Stimulated activated CD8-positive, alpha-beta memory T cell treated with anti-CD3 and anti-CD28 coated beads, Interleukin-12 subunit alpha, Interleukin-12 subunit beta, amount 100 ng/mL, for 24 hours (primary cell): ENCODE measurements around the gene LYPD4.

ENCODE experiments used
- DNase-seq: peaks from one replicate; pipeline ENCODE4 v3.0.0-alpha.2; 2020; ENCODE audit errors: extremely low read depth

The LYPD4 gene

DNA sequence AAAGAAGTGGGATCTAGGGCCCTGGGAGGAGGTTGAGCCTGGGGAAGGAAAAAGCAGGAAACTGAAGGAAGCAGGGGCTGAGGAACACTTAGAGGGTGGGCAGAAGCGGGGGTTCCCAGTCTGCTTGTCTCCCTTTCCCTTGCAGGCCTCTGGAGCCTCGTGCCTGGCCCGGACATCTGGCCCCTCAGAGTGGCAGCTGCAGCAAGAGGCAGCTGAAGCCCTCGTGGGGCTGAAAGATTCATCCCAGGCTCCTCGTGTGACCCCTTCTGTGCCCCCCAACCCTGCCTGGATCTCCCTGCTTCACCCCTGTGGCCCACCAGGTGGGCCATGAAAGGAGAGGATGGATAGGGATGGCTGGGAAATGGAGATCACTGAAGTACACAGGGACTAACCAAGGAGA lies 5.9 kb upstream of the LYPD4 start:
- no peak for DNase-seq

GRCh38 chr19:41849067-41849466 lies 4.6 kb upstream of the LYPD4 start:
- no peak for DNase-seq

DNA sequence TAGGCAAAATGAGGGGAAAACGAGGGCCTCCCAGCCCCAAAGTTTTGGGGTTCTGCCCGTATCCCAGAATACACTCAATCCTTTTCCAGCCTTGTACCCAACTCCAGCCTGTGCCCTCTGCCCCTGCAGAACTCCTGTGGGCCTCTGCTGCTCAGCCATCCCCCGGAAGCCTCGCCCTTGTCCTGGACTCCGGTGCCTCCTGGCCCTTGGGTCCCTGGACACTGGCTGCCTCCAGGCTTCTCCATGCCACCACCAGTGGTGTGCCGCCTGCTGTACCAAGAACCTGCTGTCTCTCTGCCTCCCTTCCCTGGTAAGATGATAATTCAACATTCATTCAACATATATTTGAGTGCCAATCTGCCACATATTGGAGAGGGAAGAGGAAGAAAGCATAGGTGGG lies 4.2 kb upstream of the LYPD4 start:
- no peak for DNase-seq

DNA sequence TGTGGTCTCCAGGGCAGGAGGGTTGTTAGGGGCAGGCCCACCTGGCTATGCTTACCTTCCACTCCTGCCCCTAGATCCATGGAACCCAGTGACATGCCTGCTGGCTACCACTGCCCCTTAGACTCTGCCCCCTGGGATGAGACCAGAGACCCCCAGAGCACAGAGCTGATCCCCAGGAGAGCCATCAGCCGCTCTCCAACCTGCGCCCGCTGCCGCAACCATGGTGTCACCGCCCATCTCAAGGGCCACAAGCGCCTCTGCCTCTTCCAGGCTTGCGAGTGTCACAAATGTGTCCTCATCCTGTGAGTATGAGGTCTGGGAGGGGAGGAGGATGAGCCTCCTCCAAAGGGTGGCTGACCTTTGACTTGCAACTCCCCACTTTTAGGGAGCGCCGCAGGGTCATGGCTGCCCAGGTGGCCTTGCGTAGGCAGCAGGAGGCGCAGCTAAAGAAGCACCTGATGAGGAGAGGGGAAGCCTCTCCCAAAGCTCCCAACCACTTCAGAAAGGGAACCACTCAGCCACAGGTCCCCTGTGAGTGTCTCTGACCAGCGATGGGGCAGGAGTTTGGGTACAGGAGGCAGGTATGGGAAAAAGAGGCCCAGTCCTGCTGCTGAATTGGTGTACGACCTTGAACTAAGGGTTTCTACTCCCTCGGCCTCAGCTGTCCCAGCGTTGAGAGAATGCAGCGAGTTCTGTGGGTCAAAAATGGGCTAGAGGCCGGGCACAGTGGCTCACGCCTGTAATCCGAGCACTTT lies 3.0 kb upstream of the LYPD4 start:
- DNase-seq, result no peak

- no peak for DNase-seq
Measured at GRCh38 chr19:41845051-41845590, 638 bp upstream of the LYPD4 start.

- DNase-seq, result no peak
Measured at GRCh38 chr19:41845001-41845050, 343 bp upstream of the LYPD4 start, which contains the start of gene DMRTC2. DMRTC2 (plus strand) TSS chr19:41845042; CDS start chr19:41847429, 2,387 bp downstream.

DNA sequence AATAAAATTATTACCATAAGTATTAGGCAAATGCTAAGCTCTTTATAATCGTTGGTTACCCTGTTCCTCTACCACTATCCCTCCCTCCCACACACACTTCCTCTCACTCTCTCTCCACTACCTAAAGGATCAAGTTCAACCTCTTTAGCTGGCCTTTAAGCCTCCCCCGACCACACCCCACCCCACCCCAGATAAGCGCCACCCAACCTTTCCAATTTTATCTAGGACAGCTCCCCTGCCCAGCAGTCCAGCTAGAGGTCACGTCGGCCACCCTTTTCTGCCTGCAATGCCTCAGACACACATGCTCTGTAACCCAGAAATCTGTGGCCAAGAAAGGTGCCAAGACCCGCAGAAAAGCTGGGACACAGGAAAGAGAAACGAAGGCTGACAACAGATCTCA lies 1.1 kb downstream of the LYPD4 start:
- no peak for DNase-seq

DNA sequence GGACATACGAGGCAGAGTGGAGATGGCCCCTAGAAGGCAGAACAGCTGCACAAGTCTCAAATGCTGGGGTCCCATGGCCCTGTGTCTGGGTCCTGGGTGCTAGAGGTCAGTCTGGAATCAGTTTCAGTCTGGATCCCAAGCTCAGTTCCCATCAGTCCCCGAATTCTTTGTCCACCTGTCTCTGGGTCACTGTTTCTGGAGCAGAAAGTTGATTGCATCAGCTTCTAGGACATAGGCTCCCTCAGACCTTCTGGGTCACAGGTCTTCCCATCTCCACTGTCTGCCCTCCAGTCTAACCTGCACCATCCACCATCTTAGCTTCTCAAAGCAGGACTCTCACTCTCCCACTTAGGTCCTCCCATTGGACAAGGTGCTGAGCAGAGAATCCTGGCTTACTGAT lies 5.3 kb downstream of the LYPD4 start:
- DNase-seq, result no peak

DNA sequence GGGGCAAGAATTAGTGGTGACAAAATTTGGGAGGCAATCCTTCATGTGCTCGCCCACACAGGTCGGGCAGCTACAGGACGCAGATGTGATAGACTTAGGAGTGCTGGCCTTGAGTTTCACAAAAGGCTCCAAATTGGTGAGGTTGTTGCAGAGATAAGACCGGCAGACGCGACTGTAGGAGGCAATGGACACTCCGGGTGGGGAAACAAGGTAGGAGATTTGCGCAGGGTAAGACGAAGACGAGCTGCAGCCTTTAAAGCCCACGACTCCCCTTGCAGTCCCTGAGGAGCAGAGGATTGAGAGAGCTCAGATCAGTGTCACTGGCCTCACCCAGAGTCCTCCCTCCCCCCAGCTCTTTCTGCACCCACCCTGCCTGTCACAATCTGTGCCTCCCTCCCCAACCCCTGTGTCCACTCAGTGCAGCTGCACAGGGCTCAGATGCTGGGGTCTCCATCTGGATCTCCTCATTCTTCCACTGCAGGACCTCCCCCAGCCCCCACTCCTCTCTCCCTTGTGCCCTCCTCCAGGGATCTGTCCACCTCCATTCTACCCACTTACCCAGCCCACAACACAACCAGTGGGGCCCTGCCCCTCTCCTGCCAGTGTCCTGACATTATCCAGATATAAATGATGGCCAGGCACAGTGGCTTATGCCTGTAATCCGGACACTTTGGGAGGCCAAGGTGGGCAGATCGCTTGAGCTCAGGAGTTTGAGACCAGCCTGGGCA lies 6.3 kb downstream of the LYPD4 start:
- no peak for DNase-seq

GRCh38 chr19:41821003-41821735 lies 23.3 kb downstream of the LYPD4 start:
- DNase-seq, result no peak

DNA sequence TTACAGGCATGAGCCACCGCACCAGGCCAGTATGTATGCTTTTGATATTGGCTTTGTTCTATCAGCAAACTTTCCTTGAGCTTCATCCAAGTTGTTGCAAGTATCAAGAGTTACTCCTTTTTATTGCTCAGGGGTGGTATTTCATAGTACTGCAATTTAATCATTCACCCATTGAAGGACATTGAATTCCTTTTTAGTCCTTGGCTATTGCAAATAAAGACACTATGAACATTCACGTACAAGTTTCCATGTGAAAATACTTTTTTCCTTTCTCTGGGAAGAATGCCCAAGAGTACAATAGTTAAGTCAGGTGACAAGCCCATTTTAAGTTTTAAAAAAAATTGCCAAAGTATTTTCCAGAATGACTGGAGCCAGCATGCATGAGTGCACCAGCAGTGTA lies 27.7 kb downstream of the LYPD4 start:
- DNase-seq, result no peak

GRCh38 chr19:41815301-41815700 lies 29.2 kb downstream of the LYPD4 start:
- no peak for DNase-seq

DNA sequence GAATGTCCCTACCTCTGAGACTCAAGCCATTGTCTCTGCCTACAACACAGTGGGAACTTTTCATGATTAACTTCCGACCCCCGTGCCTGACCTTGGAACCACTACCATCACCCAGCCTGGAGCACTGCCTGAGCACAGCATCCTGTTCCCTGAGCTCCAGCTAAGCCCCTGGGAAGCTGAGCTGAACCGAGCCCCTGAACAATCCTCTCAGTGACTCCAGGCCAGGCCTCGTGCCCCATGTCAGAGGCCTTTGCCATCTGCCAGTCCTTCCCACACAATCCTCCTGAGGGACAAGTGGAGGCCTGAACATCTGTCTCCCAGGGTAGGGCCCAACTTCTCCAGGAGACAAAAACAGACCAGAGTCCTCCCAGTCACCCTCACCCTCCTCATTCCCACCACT lies 30.6 kb downstream of the LYPD4 start:
- no peak for DNase-seq

GRCh38 chr19:41811981-41812380 lies 32.5 kb downstream of the LYPD4 start:
- no peak for DNase-seq

DNA sequence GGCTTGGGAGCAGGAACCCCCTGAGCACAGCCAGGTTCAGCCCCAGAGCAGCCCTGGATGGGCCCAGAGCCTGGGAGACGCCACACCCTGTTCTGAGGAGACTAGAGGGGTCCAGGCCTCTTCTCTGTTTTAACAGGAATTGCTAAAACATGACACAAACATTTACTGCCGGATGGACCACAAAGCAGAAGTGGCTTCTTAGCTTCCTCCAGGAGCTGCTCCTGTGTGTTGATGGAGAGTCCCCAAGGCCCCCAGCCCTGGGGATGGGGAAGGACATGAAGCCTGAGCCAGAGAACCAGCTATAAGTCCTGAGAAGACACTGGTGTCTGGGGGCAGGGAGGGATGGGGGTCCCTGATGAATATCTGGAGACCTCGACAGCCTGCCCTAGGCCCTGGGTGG lies 33.4 kb downstream of the LYPD4 start:
- no peak for DNase-seq

DNA sequence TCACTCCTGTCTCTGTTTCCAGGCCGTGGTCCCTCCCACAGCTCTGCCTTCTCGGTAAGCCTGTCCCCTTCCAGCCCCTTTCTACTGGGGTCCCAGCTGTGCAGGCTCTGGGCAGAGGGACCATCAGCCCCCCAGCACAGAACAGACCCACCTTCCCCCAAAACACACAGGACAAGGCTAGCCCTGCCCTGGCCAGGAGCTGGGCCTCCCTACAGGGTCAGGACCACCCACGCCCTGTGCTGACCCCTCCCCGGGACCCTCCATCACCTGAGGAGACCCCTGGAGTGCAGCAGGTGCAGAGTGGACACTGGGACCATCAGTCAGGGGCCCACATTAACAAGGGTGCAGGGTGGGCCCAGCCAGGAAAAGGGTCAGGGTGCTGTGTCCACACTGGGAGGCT lies 34.2 kb downstream of the LYPD4 start:
- no peak for DNase-seq

DNA sequence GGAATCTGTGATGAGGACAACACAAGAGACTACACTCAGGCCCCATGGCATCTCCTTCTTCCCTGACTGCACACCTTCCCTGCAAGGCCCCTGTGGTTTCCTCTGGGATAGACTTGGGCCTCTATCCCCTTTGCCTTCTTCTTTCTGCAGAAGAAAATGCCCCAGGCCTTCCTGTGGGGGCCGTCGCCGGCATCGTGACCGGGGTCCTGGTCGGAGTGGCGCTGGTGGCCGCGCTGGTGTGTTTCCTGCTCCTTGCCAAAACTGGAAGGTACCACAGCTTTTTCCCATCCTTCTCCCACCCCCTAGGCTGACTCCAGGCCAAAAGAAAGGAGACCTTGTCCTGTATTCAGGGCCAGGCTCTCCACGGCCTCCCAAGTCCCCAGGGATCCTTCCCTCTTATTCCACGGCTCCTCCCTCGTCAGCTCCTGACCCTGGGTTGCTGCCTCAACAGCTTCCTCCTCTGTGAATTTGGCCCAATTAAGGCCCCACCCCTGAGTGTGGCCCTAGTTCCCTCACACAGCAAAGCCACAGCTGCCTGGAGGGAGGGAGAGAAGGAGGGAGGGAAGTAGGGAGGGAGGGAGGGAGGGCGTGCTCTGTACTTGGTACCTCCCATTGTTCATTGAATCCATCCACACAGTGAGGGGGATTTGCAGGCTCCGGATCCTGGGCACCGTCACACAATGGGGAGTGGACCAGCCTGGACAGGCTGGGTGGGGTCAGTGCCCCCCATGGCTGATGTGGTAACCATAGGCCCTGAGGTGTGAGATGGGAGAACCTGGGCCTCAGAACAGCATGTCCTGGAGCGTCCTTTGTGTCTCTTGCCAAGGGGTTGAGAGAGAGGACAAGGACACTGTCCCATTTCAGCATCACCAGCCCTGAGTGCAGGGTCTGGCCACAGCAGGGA lies 35.6 kb downstream of the LYPD4 start:
- DNase-seq, result no peak

- DNase-seq, result no peak
Measured at GRCh38 chr19:41807176-41807575, 37.3 kb downstream of the LYPD4 start.

- no peak for DNase-seq
Measured at GRCh38 chr19:41804336-41804735, 40.1 kb downstream of the LYPD4 start.

- no peak for DNase-seq
Measured at GRCh38 chr19:41802770-41803169, 41.7 kb downstream of the LYPD4 start.

GRCh38 chr19:41801792-41802211 lies 42.7 kb downstream of the LYPD4 start:
- DNase-seq, result no peak

DNA sequence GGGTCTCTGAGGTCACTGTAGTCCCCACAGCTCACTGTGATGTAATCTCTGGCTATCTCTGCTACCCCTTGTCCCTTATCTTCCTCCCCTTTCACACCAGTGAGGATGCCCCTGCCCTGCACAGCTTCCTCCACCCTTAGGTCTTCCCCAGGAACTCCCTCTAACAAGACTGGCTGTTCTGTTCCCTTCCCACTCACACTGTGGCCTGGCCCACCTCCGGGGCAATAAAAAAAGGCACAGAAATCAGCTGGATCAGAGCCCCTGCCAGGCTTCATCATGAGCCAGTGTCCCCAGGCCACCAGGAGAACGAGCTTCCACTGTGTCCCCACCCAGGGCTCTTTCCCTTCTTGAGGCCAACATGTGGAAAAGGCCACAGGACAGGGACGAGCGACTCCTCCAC lies 43.5 kb downstream of the LYPD4 start:
- DNase-seq, result no peak
